ENCODE results near the gene TNFAIP6. TPM values are rescaled to one million over a fixed set of nuclear protein-coding genes. Genes with fewer than 3 reads are reported as not detected.
A peak's percentile ranks its signal among the peaks of the same experiment; 100 is the strongest.

Gene TNFAIP6
- total RNA-seq, 1 donor from 2014 or later = 26.5 TPM

- no peak for DNase-seq
Measured at GRCh38 chr2:151359768-151360461, 2.5 kb downstream of the TNFAIP6 start.

GRCh38 chr2:151361674-151362370 lies 4.4 kb downstream of the TNFAIP6 start:
- DNase-seq = peak; percentile 5

GRCh38 chr2:151363709-151364108 lies 6.3 kb downstream of the TNFAIP6 start:
- peak; percentile 5 for DNase-seq

DNA sequence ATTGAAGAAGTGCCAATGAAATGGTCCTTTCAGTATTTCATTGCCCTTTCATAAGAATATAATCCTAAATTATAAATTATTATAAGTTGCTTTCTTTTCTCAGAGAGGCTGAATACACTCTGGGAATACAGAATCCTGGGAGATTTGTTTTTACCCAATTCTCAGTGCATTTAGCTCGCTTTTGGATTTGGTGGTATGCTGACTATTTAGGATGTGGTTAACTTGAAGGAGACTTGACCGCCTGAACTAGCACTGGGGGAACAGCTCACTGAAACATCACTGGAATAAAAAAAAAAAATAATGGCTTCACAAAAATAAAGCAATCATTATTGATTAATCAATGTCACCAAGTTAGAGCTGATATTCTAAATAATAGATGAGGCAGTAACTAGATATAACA lies 10.2 kb downstream of the TNFAIP6 start:
- DNase-seq = no peak

DNA sequence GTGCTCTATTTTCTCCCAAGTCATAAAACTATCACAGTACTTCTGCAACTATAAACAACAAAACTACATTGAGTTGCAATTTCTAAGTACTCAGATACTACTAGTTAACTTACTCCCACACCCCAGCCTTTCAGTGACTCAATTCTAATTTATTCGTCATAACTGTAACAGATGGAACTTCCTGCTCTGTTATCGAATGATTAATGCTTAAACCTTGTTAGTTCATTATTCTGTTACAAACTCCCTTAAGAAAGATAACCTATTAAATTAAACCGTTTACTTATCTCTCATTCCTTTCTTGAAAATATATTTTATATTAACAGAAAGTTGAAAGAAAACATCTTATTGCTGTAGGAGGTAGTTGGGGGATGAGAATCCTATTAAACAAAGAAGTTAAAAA lies 17.0 kb downstream of the TNFAIP6 start:
- DNase-seq = no peak

DNA sequence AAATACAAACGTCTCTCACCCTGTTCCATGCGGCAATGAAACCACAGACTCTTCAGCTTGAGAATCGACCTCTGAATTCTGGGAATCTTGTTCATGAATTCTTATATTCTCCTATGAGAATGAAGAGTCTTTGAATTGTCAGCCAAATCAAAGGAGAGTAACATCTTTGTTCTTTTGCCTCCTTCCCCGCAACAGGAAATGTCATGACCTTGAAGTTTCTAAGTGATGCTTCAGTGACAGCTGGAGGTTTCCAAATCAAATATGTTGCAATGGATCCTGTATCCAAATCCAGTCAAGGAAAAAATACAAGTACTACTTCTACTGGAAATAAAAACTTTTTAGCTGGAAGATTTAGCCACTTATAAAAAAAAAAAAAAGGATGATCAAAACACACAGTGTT lies 21.8 kb downstream of the TNFAIP6 start:
- DNase-seq = no peak

GRCh38 chr2:151380580-151381235 lies 23.3 kb downstream of the TNFAIP6 start:
- DNase-seq = no peak

DNA sequence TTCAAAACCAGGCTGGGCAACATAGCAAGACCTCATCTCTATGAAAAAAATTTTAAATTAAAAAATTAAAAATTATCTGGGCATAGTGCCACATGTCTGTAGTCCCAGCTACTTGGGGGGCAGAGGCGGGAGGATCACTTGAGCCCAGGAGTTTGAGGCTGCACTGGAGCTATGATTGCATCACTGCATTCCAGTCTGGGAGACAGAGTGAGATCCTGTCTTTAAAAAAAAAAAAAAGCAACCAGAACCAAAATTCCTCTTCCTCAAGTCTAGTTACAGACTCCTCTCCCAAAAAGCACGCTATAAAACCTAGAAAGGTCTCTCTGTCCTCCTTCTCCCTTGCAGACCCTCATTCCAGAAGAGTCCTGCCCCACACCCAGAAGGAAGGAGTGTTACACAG lies 23.9 kb downstream of the TNFAIP6 start:
- DNase-seq = no peak

DNA sequence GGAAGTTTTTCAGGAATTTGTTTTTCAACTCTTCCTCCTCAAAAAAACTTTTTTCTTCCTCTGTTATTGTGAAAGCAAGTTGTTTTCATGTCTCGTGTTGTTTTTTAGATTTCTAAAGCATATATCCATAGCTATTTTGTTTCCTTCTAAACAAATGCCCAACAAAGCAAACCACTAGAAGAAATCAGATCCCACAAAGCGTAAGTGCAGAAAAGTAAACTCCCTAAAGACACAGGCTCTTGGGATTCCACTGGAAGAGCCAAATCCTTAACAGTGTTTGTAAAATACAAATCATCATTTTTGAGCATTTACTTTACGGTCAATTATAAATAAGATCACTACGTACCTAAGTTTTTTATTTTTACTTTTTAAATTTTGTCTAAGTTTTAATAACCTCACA lies 30.6 kb downstream of the TNFAIP6 start:
- DNase-seq = no peak

DNA sequence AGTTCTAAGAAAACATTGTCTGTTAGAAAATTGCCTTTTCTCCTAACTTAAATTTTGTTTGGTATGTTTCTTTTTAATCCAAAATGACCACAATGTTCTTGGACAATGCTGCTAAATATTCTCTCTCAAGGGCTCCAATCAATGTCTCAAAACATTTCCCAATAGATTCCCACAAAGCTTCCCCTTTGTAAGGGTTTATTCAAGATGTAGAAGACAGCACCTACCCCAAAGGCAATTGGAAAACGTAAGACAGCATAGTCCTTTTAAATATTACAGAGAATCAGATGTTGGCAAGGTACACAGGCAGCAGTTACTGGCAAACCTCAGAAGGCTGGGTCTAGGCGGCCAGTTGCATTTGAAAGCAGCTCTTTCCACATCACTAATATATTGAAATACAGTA lies 34.0 kb downstream of the TNFAIP6 start:
- DNase-seq = no peak

DNA sequence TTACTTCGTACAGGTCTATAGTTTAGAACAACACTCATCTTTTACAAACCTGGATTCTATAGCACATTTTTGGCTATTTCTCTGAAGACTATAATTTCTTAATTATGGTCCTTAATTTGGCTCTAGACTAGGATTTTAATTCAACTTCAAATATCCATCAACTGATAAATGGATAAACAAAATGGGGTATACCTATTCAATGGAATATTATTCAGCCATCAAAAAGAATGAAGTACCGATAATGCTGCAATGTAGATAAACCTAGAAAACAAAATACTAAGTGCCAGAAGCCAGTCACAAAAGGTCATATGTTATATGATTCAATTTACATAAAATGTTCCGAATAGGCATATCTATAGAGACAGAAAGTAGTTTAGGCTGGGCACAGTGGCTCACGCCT lies 37.1 kb downstream of the TNFAIP6 start:
- no peak for DNase-seq

DNA sequence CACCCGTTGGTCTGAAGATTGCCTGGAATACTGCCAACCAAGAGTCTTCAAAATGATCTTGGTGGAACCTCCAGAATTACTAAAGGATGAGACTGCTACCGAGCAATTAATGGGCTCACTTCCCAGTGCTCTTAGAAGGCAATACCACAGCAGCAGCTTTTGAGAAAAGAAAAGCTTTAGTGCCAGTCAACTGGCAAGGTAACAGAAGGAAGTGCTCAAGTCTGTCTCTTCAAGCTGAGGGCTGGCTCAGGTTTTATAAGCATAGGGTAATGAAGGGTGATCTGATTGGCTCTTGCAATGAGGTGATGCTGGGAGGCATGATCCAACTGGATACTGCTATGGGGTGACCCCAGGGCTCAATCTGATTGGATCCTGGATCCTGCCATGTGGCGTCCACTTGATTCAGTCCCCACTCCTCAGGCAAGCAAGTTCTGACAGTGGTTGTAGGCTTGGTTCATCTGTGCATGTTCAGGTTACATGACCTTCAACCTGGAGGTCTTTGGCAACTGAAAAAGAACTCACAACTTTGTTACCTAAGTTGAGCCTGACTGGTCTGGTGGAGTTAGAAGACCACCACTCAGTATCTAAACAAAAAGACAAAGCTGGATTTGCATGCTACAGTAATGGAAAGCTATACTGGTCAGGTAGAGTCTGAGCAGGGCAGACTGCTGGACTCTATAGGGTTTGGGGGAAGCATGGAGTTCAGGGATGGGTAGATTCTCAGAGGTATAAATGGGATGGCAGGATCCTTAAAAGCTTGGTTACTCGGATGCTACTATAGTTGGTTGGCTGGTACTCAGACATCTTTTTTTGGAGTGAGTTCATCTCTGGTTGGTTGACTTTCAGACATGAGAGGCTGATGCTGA lies 38.4 kb downstream of the TNFAIP6 start:
- no peak for DNase-seq

GRCh38 chr2:151399981-151400380 lies 42.6 kb downstream of the TNFAIP6 start:
- no peak for DNase-seq

DNA sequence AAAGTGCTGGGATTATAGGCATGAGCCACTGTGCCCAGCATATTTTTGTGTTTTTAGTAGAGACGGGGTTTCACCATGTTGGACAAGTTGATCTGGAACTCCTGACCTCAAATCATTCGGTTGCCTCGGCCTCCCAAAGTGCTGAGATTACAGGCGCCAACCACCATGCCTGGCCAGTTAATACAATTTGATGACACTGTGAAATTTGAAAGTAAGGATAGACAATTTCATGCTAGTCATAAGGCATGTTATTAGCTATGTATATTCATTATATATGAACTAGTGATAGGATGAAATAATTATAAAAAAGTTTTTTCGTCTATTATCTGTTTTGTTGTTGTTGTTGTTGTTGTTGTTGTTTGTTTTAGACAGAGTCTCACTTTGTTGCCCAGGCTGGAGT lies 43.8 kb downstream of the TNFAIP6 start:
- no peak for DNase-seq

GRCh38 chr2:151403914-151404313 lies 46.5 kb downstream of the TNFAIP6 start:
- no peak for DNase-seq

GRCh38 chr2:151405376-151405775 lies 48.0 kb downstream of the TNFAIP6 start:
- DNase-seq = no peak

DNA sequence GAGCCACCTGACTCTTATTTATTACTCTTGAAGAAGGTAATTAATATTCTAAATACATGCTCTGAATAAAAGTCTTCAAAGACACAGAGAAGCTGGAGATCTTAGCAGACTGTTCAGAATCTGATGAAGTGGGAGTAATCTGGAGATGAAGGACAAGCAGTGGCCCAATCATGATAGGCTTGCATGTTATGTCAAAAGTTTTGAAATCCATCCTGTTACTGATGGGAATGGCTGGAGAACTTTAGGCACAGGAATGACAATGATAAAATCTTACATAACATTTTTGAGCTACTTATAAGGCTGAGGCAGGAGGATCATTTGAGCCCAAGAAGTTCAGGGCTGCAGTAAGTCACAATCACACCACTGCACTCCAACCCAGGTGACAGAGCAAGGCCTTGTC lies 49.9 kb downstream of the TNFAIP6 start:
- no peak for DNase-seq

- no peak for DNase-seq
Measured at GRCh38 chr2:151408788-151409600, 51.6 kb downstream of the TNFAIP6 start.

DNA sequence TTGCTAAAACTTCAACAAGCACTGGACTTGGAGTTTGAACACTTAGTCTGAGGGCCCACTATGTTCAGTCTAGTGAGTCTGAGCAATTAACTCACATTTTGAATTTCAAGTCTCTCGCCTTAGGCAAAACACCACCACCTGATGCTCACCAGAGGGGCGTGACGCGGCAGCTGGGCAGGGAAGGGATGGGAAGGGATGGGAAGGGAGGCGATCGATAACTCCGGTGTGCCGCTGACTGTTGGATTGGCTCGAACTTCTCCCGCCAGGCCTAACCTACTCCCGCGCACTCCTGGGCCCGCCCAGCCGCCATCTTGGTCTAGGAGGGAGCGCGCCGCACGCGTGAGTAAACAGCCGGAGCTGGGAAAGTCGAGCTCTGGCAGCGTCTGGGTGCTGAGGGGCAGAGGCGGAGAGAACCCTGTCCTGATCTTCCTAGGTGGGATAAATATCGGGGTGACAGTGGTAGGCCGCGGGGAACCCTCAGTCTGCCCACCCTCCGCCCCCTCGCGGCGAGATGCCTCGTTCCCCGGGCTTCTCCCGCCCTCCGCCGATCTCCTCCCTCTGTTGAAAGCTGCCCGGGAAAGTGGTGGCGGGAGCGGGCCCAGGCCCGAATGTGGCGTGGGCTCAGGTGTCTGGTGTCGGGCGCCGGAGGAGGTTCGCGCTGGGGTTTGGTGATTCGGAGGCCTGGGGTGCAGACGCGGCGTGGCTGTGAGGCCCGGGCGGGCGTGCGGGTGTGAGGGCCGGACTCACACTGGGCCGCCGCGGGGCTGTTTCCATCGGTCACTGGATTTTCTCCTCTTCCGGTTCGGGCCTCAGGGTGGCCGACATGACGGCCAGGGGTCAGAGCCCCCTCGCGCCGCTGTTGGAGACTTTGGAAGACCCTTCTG lies 52.5 kb downstream of the TNFAIP6 start, which contains the start of gene RIF1:
TSS of gene RIF1 (plus strand) at position 302 of the 884 bp plus-strand sequence. CDS start at position 824, 522 bp downstream.
- peak; percentile 89 for DNase-seq

DNA sequence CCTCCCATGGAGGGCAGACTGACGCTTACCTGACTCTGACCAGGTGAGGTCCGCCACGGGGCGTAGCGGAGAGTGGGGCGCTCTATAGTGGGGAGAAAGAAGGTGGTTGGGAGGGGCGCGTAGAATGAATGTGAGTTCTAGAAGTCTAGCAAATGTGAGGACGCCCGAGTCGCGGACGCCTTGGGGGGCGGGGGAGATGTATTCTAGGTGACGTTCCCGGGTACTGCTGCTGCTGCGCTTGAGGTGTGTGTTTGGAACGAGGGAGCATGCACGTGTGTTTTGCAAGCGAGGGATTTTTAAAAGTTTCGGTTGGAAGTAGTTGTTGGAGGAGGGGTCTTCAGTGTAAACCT lies 53.1 kb downstream of the TNFAIP6 start:
- no peak for DNase-seq

GRCh38 chr2:151417650-151418049 lies 60.3 kb downstream of the TNFAIP6 start:
- DNase-seq = no peak

All from skin of body (tissue), 2 donors.